ENCODE data around the gene AQR.

Gene AQR

DNA sequence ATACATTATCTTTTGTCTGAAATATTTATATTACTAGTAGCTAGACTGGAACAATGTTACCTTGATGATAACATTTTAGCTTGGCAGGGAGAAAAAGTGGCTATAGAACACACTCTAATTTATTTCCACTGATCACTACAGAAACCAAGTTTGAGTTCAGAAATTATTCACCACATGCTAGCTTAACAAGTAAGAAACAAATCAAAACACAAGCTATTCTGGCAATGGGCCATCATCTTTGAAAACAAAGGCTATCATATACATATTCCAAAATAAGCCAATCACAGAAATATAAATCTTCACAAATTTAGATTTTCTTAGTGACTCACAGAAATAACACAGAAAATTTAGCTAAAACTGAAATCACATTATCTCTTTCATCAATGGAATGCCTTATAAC is 17.1 kb downstream of the AQR start:
- no peak overlapping the region for H2AFZ ChIP-seq (ENCODE audit: low read length)
- H3K4me1 ChIP-seq (ENCODE audit: insufficient read depth, low read length, poor library complexity, severe bottlenecking), result no peaks in the 10 kb centered on the region
- H3F3A ChIP-seq (ENCODE audit: low read depth), result no peaks in the 10 kb centered on the region
- no peak overlapping the region for H3K4me2 ChIP-seq (ENCODE audit: low read depth, low read length, poor library complexity, severe bottlenecking)
- H3K9me2 ChIP-seq (replicated peaks; ENCODE audit: low read depth, low read length), result no peaks in the 10 kb centered on the region
- no peak overlapping the region for H3K4me3 ChIP-seq (ENCODE audit: low read length, poor library complexity, severe bottlenecking)
- no peaks in the 10 kb centered on the region for H3K27me3 ChIP-seq (ENCODE audit: insufficient read depth, low read length, poor library complexity, severe bottlenecking)
- peaks cover 31% of the 10 kb centered on the region for H3K36me3 ChIP-seq (ENCODE audit: insufficient read depth, low read length)
- no peaks in the 10 kb centered on the region for H3K9me3 ChIP-seq (ENCODE audit: insufficient read depth, low read depth, low read length)
- peaks cover 3% of the 10 kb centered on the region for H4K20me1 ChIP-seq (ENCODE audit: insufficient read depth, low read length, poor library complexity, severe bottlenecking)
- no peak overlapping the region for H3K9ac ChIP-seq (ENCODE audit: low read depth, low read length, poor library complexity, severe bottlenecking)
- TF ChIP-seq CTCF (conservative IDR thresholded peaks at IDR 0.05; ENCODE audit: low read length) (no peak), EZH2phosphoT487 (IDR thresholded peaks at IDR 0.05; ENCODE audit: borderline replicate concordance) (no peak)
- H3K79me2 ChIP-seq (ENCODE audit: insufficient read depth, low read length), result 0 out of 2 replicates have a peak, but pooled peaks cover 3% of the 10 kb centered on the region

- Histone ChIP-seq H3F3A (ENCODE audit: low read depth) (no peaks in the 10 kb centered on the region), H3K4me1 (ENCODE audit: insufficient read depth, low read length, poor library complexity, severe bottlenecking) (no peaks in the 10 kb centered on the region), H4K20me1 (ENCODE audit: insufficient read depth, low read length, poor library complexity, severe bottlenecking) (peaks cover 3% of the 10 kb centered on the region), H3K4me3 (ENCODE audit: low read length, poor library complexity, severe bottlenecking) (no peak overlapping the region), H3K4me2 (ENCODE audit: low read depth, low read length, poor library complexity, severe bottlenecking) (no peak overlapping the region), H2AFZ (ENCODE audit: low read length) (no peak overlapping the region), H3K9me3 (ENCODE audit: insufficient read depth, low read depth, low read length) (no peaks in the 10 kb centered on the region), H3K36me3 (ENCODE audit: insufficient read depth, low read length) (peaks cover 32% of the 10 kb centered on the region), H3K9me2 (replicated peaks; ENCODE audit: low read depth, low read length) (no peaks in the 10 kb centered on the region), H3K27me3 (ENCODE audit: insufficient read depth, low read length, poor library complexity, severe bottlenecking) (no peaks in the 10 kb centered on the region), H3K9ac (ENCODE audit: low read depth, low read length, poor library complexity, severe bottlenecking) (no peak overlapping the region), H3K79me2 (ENCODE audit: insufficient read depth, low read length) (0 out of 2 replicates have a peak, but pooled peaks cover 3% of the 10 kb centered on the region)
- TF ChIP-seq CTCF (conservative IDR thresholded peaks at IDR 0.05; ENCODE audit: low read length) (no peak), EZH2phosphoT487 (IDR thresholded peaks at IDR 0.05; ENCODE audit: borderline replicate concordance) (no peak)
These were observed 17.5 kb downstream of the AQR start for GRCh38 chr15:34951993-34952392.

DNA sequence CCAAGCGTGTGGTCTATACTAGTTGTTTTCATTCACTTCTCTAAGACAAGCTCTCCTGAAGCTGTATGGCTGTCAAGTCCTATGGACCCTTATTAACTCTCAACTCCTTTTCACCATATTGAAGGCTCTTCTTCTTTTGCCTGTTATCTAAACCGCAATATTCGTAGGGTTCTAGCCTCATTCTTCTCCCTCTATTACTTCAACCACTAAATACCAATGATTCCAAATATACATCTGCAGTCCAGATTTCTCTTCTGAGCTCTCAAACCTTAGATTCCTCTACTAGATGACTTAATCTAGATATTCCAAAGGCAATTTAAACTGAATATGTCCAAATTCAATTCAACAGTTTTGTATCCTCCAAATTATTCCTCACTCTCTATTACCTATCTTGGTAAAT is 24.6 kb downstream of the AQR start:
- H4K20me1 ChIP-seq (ENCODE audit: insufficient read depth, low read length, poor library complexity, severe bottlenecking), result no peaks in the 10 kb centered on the region
- H2AFZ ChIP-seq (ENCODE audit: low read length), result no peak overlapping the region
- no peak overlapping the region for H3K4me3 ChIP-seq (ENCODE audit: low read length, poor library complexity, severe bottlenecking)
- TF ChIP-seq EZH2phosphoT487 (IDR thresholded peaks at IDR 0.05; ENCODE audit: borderline replicate concordance), result no peak
- TF ChIP-seq CTCF (conservative IDR thresholded peaks at IDR 0.05; ENCODE audit: low read length), result no peak
- no peaks in the 10 kb centered on the region for H3K79me2 ChIP-seq (ENCODE audit: insufficient read depth, low read length)
- H3F3A ChIP-seq (ENCODE audit: low read depth), result no peaks in the 10 kb centered on the region
- no peak overlapping the region for H3K9ac ChIP-seq (ENCODE audit: low read depth, low read length, poor library complexity, severe bottlenecking)
- H3K27me3 ChIP-seq (ENCODE audit: insufficient read depth, low read length, poor library complexity, severe bottlenecking), result no peaks in the 10 kb centered on the region
- H3K9me3 ChIP-seq (ENCODE audit: insufficient read depth, low read depth, low read length), result no peaks in the 10 kb centered on the region
- no peaks in the 10 kb centered on the region for H3K4me1 ChIP-seq (ENCODE audit: insufficient read depth, low read length, poor library complexity, severe bottlenecking)
- peaks cover 52% of the 10 kb centered on the region for H3K36me3 ChIP-seq (ENCODE audit: insufficient read depth, low read length)
- no peaks in the 10 kb centered on the region for H3K9me2 ChIP-seq (replicated peaks; ENCODE audit: low read depth, low read length)
- no peak overlapping the region for H3K4me2 ChIP-seq (ENCODE audit: low read depth, low read length, poor library complexity, severe bottlenecking)

Measured in Loucy (cell line).